SK-N-MC (cell line): Measurements from ENCODE around the gene CSMD2.

ENCODE experiments used
- EZH2 ChIP-seq: fragments of 200-600 bp; sonication (generic); IDR thresholded peaks from one replicate; pipeline ENCODE4 v1.6.1; 2017; ENCODE audit warnings: antibody characterized with exemption
- FOXP2 ChIP-seq: optimal IDR thresholded peaks from 2 replicates; pipeline ENCODE3; 2011; ENCODE audit warnings: mild to moderate bottlenecking, moderate library complexity; ENCODE audit not compliant: insufficient read depth; ENCODE audit errors: extremely low read length, control extremely low read depth
- POLR2AphosphoS5 ChIP-seq: IDR thresholded peaks from 2 replicates; pipeline ENCODE4 v1.6.1; 2012; ENCODE audit warnings: mild to moderate bottlenecking, low read depth, low read length, borderline replicate concordance

DNA sequence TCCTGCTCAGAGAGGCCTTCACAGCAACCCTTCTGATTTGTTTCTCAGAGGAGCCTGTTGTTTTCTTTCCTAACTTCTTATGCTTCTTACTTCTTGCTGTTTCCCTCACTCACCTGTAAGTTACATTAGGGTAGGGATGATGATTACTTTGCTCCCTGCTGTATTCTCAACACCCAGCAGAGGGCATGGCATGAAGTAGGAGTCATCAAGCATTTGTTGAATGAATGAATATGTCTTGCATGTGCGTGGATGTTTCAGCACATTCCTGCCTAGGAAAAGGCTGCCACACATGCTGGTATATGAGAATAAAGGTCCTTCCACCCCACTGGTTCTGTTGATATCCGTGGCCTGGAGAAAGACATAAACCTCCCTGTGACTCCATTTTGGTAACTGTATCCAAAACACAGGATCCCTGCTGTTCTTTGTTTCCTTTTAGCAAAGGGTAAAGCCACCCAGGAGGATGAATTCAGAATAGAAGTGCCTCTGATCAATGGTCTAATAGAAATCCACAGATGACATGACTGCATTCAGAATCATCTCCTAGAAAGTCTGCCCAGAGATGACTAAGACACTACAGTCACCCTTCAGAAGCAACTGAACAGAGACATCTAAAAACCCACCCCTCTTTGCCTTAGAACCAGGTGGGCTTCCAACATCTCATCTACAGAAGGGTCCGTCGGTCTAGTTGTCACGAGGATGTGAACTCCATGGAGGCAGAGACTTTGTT lies 523.8 kb downstream of the CSMD2 start:
- TF ChIP-seq EZH2 (no peak), POLR2AphosphoS5 (no peak), FOXP2 (no peak)
